Nephron progenitor cell (in vitro differentiated cells): ENCODE measurements around the gene MYT1.

Experiments used
- DNase-seq: peaks from one replicate; pipeline ENCODE4 v3.0.0; 2021
- H3K27ac Mint-ChIP-seq: 2 replicates; pipeline ENCODE4 v1.8.0; 2021; ENCODE audit warnings: mild to moderate bottlenecking, moderate library complexity, mixed read lengths
- H3K27me3 Mint-ChIP-seq: 2 replicates; pipeline ENCODE4 v1.8.0; 2021; ENCODE audit warnings: mild to moderate bottlenecking, low read depth, mixed read lengths; ENCODE audit not compliant: poor library complexity
- H3K36me3 Mint-ChIP-seq: 2 replicates; pipeline ENCODE4 v1.8.0; 2021; ENCODE audit warnings: low read depth, mixed read lengths
- H3K4me1 Mint-ChIP-seq: 2 replicates; pipeline ENCODE4 v1.8.0; 2021; ENCODE audit warnings: mixed read lengths
- H3K4me3 Mint-ChIP-seq: 2 replicates; pipeline ENCODE4 v1.8.0; 2021; ENCODE audit warnings: mild to moderate bottlenecking, moderate library complexity, mixed read lengths
- H3K9me3 Mint-ChIP-seq: 2 replicates; pipeline ENCODE4 v1.8.0; 2021; ENCODE audit warnings: mild to moderate bottlenecking, moderate library complexity, mixed read lengths
- CTCF ChIP-seq: fragments of 200-600 bp; sonication (generic); IDR thresholded peaks from 2 replicates; pipeline ENCODE4 v1.5.0; 2021; ENCODE audit warnings: antibody characterized with exemption

Gene MYT1

GRCh38 chr20:64217539-64218221, 53.4 kb downstream of the MYT1 start:
- Mint-ChIP-seq H3K27ac (no peak overlapping the region), H3K4me3 (no peak overlapping the region), H3K27me3 (peaks cover 21% of the 10 kb centered on the region)

GRCh38 chr20:64219202-64219601, 55.0 kb downstream of the MYT1 start:
- Mint-ChIP-seq H3K4me3 (no peak overlapping the region), H3K27me3 (peaks cover 22% of the 10 kb centered on the region), H3K9me3 (no peaks in the 10 kb centered on the region), H3K36me3 (no peaks in the 10 kb centered on the region), H3K27ac (no peak overlapping the region), H3K4me1 (peaks cover 47% of the 10 kb centered on the region)
- no peak for TF ChIP-seq CTCF
- DNase-seq, result no peak

More at GRCh38 chr20:64217539-64218221, 53.4 kb downstream of the MYT1 start:
- H3K36me3 Mint-ChIP-seq, result no peaks in the 10 kb centered on the region
- no peaks in the 10 kb centered on the region for H3K9me3 Mint-ChIP-seq
- DNase-seq, result no peak
- no peak for TF ChIP-seq CTCF
- peaks cover 36% of the 10 kb centered on the region for H3K4me1 Mint-ChIP-seq

GRCh38 chr20:64219730-64220129, 55.5 kb downstream of the MYT1 start:
- no peak for TF ChIP-seq CTCF
- Mint-ChIP-seq H3K27ac (no peak overlapping the region), H3K27me3 (peaks cover 20% of the 10 kb centered on the region), H3K36me3 (no peaks in the 10 kb centered on the region), H3K4me1 (peaks cover 48% of the 10 kb centered on the region), H3K9me3 (no peaks in the 10 kb centered on the region), H3K4me3 (no peak overlapping the region)
- no peak for DNase-seq

- Mint-ChIP-seq H3K9me3 (no peaks in the 10 kb centered on the region), H3K4me1 (peaks cover 49% of the 10 kb centered on the region), H3K36me3 (no peaks in the 10 kb centered on the region), H3K27ac (no peak overlapping the region), H3K4me3 (no peak overlapping the region), H3K27me3 (peaks cover 17% of the 10 kb centered on the region)
- DNase-seq, result no peak
- no peak for TF ChIP-seq CTCF
These were observed 56.2 kb downstream of the MYT1 start for GRCh38 chr20:64220420-64220819.

GRCh38 chr20:64220891-64221527, 56.8 kb downstream of the MYT1 start:
- Mint-ChIP-seq H3K27me3 (peaks cover 17% of the 10 kb centered on the region), H3K27ac (peak overlapping the region; percentile 80), H3K4me1 (peaks cover 52% of the 10 kb centered on the region), H3K4me3 (no peak overlapping the region), H3K9me3 (no peaks in the 10 kb centered on the region), H3K36me3 (no peaks in the 10 kb centered on the region)
- no peak for TF ChIP-seq CTCF
- no peak for DNase-seq

- no peak overlapping the region for H3K27ac Mint-ChIP-seq
- no peaks in the 10 kb centered on the region for H3K9me3 Mint-ChIP-seq
- H3K4me3 Mint-ChIP-seq, result no peak overlapping the region
- H3K27me3 Mint-ChIP-seq, result peaks cover 17% of the 10 kb centered on the region
- peaks cover 61% of the 10 kb centered on the region for H3K4me1 Mint-ChIP-seq
- TF ChIP-seq CTCF, result no peak
- DNase-seq, result no peak
- no peaks in the 10 kb centered on the region for H3K36me3 Mint-ChIP-seq
These were observed 58.1 kb downstream of the MYT1 start for GRCh38 chr20:64222291-64222735.
